B cell (primary cell): ENCODE data around the gene TEX14.

Source experiments
- EZH2 ChIP-seq: IDR thresholded peaks from 2 replicates; pipeline ENCODE4 v1.6.1; 2012; ENCODE audit warnings: borderline replicate concordance, low read depth, mild to moderate bottlenecking, moderate library complexity, low read length; ENCODE audit not compliant: insufficient read depth, poor library complexity, severe bottlenecking
- TF ChIP-seq, protein P1 (sequence below): fragments of 200-600 bp; IDR thresholded peaks from one replicate; pipeline ENCODE4 v1.8.0; 2022; ENCODE audit warnings: antibody characterized with exemption, mild to moderate bottlenecking

GRCh38 chr17:58734811-58735210 lies 43.0 kb upstream of the TEX14 start:
- TF ChIP-seq, protein P1, sequence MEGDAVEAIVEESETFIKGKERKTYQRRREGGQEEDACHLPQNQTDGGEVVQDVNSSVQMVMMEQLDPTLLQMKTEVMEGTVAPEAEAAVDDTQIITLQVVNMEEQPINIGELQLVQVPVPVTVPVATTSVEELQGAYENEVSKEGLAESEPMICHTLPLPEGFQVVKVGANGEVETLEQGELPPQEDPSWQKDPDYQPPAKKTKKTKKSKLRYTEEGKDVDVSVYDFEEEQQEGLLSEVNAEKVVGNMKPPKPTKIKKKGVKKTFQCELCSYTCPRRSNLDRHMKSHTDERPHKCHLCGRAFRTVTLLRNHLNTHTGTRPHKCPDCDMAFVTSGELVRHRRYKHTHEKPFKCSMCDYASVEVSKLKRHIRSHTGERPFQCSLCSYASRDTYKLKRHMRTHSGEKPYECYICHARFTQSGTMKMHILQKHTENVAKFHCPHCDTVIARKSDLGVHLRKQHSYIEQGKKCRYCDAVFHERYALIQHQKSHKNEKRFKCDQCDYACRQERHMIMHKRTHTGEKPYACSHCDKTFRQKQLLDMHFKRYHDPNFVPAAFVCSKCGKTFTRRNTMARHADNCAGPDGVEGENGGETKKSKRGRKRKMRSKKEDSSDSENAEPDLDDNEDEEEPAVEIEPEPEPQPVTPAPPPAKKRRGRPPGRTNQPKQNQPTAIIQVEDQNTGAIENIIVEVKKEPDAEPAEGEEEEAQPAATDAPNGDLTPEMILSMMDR = no peak
- TF ChIP-seq EZH2 = no peak
